DOHH2 (cell line): ENCODE results near the gene KCNIP1.
"Not testable (repeated sequence)": the region's sequence is repeated elsewhere in the genome, so short reads cannot be mapped to it uniquely, and the experiment has no call there.

ENCODE experiments used
- H3F3A ChIP-seq: fragments of 200-600 bp; sonication (generic), shearing (Covaris generic); 2 replicates; pipeline ENCODE4 v1.6.0; 2016; ENCODE audit warnings: antibody characterized with exemption, mild to moderate bottlenecking; ENCODE audit not compliant: control insufficient read depth, insufficient read depth
- H3K27ac ChIP-seq: fragments of 200-600 bp; sonication (generic); 2 replicates; pipeline ENCODE4 v1.5.1; 2014; ENCODE audit warnings: low read depth, mild to moderate bottlenecking, low read length, moderate library complexity
- H3K27me3 ChIP-seq: fragments of 200-600 bp; sonication (generic); 2 replicates; pipeline ENCODE4 v1.6.1; 2014; ENCODE audit warnings: mild to moderate bottlenecking, low read length, mixed read lengths; ENCODE audit not compliant: control insufficient read depth
- H3K36me3 ChIP-seq: fragments of 200-600 bp; sonication (generic); 2 replicates; pipeline ENCODE4 v1.6.1; 2014; ENCODE audit warnings: mild to moderate bottlenecking, low read length, moderate library complexity, mixed read lengths; ENCODE audit not compliant: control insufficient read depth
- H3K4me1 ChIP-seq: fragments of 200-600 bp; sonication (generic); 2 replicates; pipeline ENCODE4 v1.6.1; 2014; ENCODE audit warnings: mild to moderate bottlenecking, low read length, mixed read lengths; ENCODE audit not compliant: control insufficient read depth
- H3K4me2 ChIP-seq: fragments of 200-600 bp; sonication (generic); 2 replicates; pipeline ENCODE4 v1.6.0; 2014; ENCODE audit warnings: mild to moderate bottlenecking, low read length, moderate library complexity
- H3K4me3 ChIP-seq: fragments of 200-600 bp; sonication (generic); 2 replicates; pipeline ENCODE4 v1.5.1; 2014; ENCODE audit warnings: mild to moderate bottlenecking, low read length, mixed read lengths
- H3K79me2 ChIP-seq: fragments of 200-600 bp; sonication (generic); 2 replicates; pipeline ENCODE4 v1.6.1; 2014; ENCODE audit warnings: mild to moderate bottlenecking, low read length, mixed read lengths; ENCODE audit not compliant: control insufficient read depth
- H3K9me2 ChIP-seq: fragments of 200-600 bp; sonication (generic); replicated peaks from 2 replicates; pipeline ENCODE4 v1.6.1; 2014; ENCODE audit warnings: mild to moderate bottlenecking, low read length, mixed read lengths; ENCODE audit not compliant: control insufficient read depth
- H3K9me3 ChIP-seq: fragments of 200-600 bp; sonication (generic); 2 replicates; pipeline ENCODE4 v1.6.1; 2014; ENCODE audit warnings: antibody characterized with exemption, low read length, mixed read lengths; ENCODE audit not compliant: control insufficient read depth, insufficient read depth
- H4K20me1 ChIP-seq: fragments of 200-600 bp; sonication (generic); 2 replicates; pipeline ENCODE4 v1.6.0; 2014; ENCODE audit warnings: low read depth, mild to moderate bottlenecking, antibody characterized with exemption, low read length, moderate library complexity; ENCODE audit not compliant: control insufficient read depth, insufficient read depth
- EZH2phosphoT487 ChIP-seq: fragments of 200-600 bp; sonication (generic); IDR thresholded peaks from 2 replicates; pipeline ENCODE4 v1.6.1; 2017; ENCODE audit warnings: borderline replicate concordance, mild to moderate bottlenecking, antibody characterized with exemption, low read length, moderate library complexity, mixed read lengths
- TF ChIP-seq, protein P1 (sequence below): fragments of 200-600 bp; sonication (generic); IDR thresholded peaks from one replicate; pipeline ENCODE4 v1.5.1; 2014; ENCODE audit warnings: antibody characterized with exemption, mild to moderate bottlenecking, low read depth, low read length; ENCODE audit not compliant: poor library complexity, severe bottlenecking

Gene KCNIP1

GRCh38 chr5:170546282-170546681 lies 42.5 kb downstream of the KCNIP1 start:
- no peak overlapping the region for H3K4me3 ChIP-seq
- no peak overlapping the region for H3K4me2 ChIP-seq
- no peaks in the 10 kb centered on the region for H3K9me2 ChIP-seq
- no peaks in the 10 kb centered on the region for H3K9me3 ChIP-seq
- H4K20me1 ChIP-seq, result no peaks in the 10 kb centered on the region
- no peaks in the 10 kb centered on the region for H3K4me1 ChIP-seq
- TF ChIP-seq, protein P1, sequence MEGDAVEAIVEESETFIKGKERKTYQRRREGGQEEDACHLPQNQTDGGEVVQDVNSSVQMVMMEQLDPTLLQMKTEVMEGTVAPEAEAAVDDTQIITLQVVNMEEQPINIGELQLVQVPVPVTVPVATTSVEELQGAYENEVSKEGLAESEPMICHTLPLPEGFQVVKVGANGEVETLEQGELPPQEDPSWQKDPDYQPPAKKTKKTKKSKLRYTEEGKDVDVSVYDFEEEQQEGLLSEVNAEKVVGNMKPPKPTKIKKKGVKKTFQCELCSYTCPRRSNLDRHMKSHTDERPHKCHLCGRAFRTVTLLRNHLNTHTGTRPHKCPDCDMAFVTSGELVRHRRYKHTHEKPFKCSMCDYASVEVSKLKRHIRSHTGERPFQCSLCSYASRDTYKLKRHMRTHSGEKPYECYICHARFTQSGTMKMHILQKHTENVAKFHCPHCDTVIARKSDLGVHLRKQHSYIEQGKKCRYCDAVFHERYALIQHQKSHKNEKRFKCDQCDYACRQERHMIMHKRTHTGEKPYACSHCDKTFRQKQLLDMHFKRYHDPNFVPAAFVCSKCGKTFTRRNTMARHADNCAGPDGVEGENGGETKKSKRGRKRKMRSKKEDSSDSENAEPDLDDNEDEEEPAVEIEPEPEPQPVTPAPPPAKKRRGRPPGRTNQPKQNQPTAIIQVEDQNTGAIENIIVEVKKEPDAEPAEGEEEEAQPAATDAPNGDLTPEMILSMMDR, result no peak
- TF ChIP-seq EZH2phosphoT487, result no peak
- 0 out of 2 replicates have a peak, but pooled peaks cover 2% of the 10 kb centered on the region for H3K27me3 ChIP-seq
- H3K27ac ChIP-seq, result no peak overlapping the region
- no peaks in the 10 kb centered on the region for H3K79me2 ChIP-seq
- H3K36me3 ChIP-seq, result no peaks in the 10 kb centered on the region
- no peaks in the 10 kb centered on the region for H3F3A ChIP-seq

DNA sequence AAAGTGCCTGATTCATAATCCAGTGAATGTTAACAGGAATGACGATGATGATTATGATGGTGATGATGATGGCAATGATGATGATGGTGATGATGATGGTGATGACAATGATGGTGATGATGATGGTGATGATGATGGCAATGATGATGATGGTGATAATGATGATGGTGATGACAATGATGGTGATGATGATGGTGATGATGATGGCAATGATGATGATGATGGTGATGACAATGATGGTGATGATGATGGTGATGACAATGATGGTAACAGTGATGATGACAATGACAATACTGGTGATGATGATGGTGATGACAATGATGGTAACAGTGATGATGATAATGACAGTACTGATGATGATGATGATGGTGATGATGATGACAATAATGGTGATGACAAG lies 46.6 kb downstream of the KCNIP1 start:
- not testable (repeated sequence) for H3K4me3 ChIP-seq, H3K79me2 ChIP-seq, H3K27me3 ChIP-seq, H3K27ac ChIP-seq, H3K4me1 ChIP-seq, H4K20me1 ChIP-seq, H3F3A ChIP-seq, H3K4me2 ChIP-seq, H3K36me3 ChIP-seq, H3K9me3 ChIP-seq, H3K9me2 ChIP-seq

DNA sequence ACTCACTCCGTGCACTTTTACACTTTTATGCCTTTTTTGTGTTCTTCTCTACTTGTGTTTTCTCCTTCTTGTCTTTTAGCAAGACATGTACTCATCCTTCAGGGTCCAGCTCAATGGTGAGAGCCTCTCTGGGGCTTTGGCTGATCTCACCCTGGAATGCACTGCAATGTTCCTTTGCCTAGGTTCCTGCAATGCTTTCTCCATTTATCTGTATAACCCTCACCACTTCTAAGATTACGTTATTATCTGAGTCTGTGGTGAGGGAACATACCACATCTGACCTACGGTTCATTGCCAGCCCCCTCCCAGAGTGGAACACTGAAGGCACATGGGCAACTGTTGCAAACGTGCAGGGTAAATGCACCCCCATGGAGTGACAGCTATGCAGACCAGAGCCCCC lies 47.3 kb downstream of the KCNIP1 start:
- Histone ChIP-seq H3K4me1 (no peaks in the 10 kb centered on the region), H3K79me2 (no peaks in the 10 kb centered on the region), H3K4me2 (no peak overlapping the region), H3K27ac (no peak overlapping the region), H4K20me1 (no peaks in the 10 kb centered on the region), H3K27me3 (no peaks in the 10 kb centered on the region), H3K9me3 (no peaks in the 10 kb centered on the region), H3K4me3 (no peak overlapping the region), H3K9me2 (no peaks in the 10 kb centered on the region), H3F3A (no peaks in the 10 kb centered on the region), H3K36me3 (no peaks in the 10 kb centered on the region)
- TF ChIP-seq, protein P1, result no peak
- no peak for TF ChIP-seq EZH2phosphoT487

GRCh38 chr5:170551622-170552021 lies 47.8 kb downstream of the KCNIP1 start:
- Histone ChIP-seq H3K36me3 (no peaks in the 10 kb centered on the region), H3K4me1 (no peaks in the 10 kb centered on the region), H3K4me2 (no peak overlapping the region), H3F3A (no peaks in the 10 kb centered on the region), H3K79me2 (no peaks in the 10 kb centered on the region), H3K27ac (no peak overlapping the region), H3K9me3 (no peaks in the 10 kb centered on the region), H3K4me3 (no peak overlapping the region), H3K27me3 (no peaks in the 10 kb centered on the region), H4K20me1 (no peaks in the 10 kb centered on the region), H3K9me2 (no peaks in the 10 kb centered on the region)
- TF ChIP-seq EZH2phosphoT487, result no peak
- TF ChIP-seq, protein P1, result no peak
